ENCODE results near the gene GLIS1. TPM values are rescaled to one million over a fixed set of nuclear protein-coding genes. Genes with fewer than 3 reads are reported as not detected.

The GLIS1 gene
- total RNA-seq, 1 experiment from 2014 or later, result 0.13 TPM

GRCh38 chr1:53700776-53701175 lies 38.2 kb downstream of the GLIS1 start:
- ChIA-PET CTCF (no interaction called here), POLR2A (ENCODE audit: low non-redundant PET) (no interaction called here)
- no peaks in the 10 kb centered on the region for H3K36me3 ChIP-seq (ENCODE audit: insufficient read depth, low read length, poor library complexity, severe bottlenecking)
- intact Hi-C loops (cut with micrococcal nuclease; ENCODE audit: unreplicated experiment), result no loop called here
- H3K4me3 ChIP-seq (ENCODE audit: low read depth, low read length, poor library complexity, severe bottlenecking), result no peak overlapping the region
- no peaks in the 10 kb centered on the region for H3K9me3 ChIP-seq (ENCODE audit: low read depth, low read length, poor library complexity, severe bottlenecking)
- H3K27me3 ChIP-seq (replicated peaks; ENCODE audit: insufficient read depth, low read depth, low read length, poor library complexity), result no peaks in the 10 kb centered on the region
- no peak for DNase-seq (ENCODE audit: low spot score)
- no peak overlapping the region for H3K27ac ChIP-seq (ENCODE audit: low read depth, low read length, poor library complexity, severe bottlenecking)
- TF ChIP-seq, protein P1, sequence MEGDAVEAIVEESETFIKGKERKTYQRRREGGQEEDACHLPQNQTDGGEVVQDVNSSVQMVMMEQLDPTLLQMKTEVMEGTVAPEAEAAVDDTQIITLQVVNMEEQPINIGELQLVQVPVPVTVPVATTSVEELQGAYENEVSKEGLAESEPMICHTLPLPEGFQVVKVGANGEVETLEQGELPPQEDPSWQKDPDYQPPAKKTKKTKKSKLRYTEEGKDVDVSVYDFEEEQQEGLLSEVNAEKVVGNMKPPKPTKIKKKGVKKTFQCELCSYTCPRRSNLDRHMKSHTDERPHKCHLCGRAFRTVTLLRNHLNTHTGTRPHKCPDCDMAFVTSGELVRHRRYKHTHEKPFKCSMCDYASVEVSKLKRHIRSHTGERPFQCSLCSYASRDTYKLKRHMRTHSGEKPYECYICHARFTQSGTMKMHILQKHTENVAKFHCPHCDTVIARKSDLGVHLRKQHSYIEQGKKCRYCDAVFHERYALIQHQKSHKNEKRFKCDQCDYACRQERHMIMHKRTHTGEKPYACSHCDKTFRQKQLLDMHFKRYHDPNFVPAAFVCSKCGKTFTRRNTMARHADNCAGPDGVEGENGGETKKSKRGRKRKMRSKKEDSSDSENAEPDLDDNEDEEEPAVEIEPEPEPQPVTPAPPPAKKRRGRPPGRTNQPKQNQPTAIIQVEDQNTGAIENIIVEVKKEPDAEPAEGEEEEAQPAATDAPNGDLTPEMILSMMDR (conservative IDR thresholded peaks at IDR 0.05; ENCODE audit: low read depth, low read length), result no peak
- no peak for TF ChIP-seq EZH2 (IDR thresholded peaks at IDR 0.05; ENCODE audit: borderline replicate concordance, low read depth, low read length, poor library complexity, severe bottlenecking)
- no TSS peak for BruUV-seq (replicated peaks)
- peaks cover 5% of the 10 kb centered on the region for H3K4me1 ChIP-seq (ENCODE audit: insufficient read depth, low read length, poor library complexity, severe bottlenecking)

DNA sequence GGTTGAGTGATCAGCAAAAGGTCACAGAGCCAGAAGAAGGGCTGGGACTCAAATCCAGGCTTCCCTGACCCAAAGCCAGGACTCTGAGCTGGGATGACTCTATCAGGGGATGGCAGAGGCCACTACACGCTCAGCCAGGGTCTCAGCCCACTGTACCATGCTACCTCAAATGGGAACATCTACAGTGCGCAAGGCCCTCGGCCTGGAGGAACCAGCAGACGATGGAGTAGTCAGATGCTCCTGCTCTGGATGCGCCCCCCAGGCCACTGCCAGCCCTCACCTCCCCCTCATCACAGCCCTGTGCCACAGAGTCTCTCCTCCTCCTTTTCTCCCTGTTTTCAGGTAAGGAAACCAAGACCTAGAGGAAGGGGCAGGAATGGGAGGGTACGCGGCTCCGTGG lies 39.0 kb downstream of the GLIS1 start:
- Histone ChIP-seq H3K4me3 (ENCODE audit: low read depth, low read length, poor library complexity, severe bottlenecking) (no peak overlapping the region), H3K36me3 (ENCODE audit: insufficient read depth, low read length, poor library complexity, severe bottlenecking) (no peaks in the 10 kb centered on the region), H3K9me3 (ENCODE audit: low read depth, low read length, poor library complexity, severe bottlenecking) (no peaks in the 10 kb centered on the region), H3K27me3 (replicated peaks; ENCODE audit: insufficient read depth, low read depth, low read length, poor library complexity) (no peaks in the 10 kb centered on the region), H3K4me1 (ENCODE audit: insufficient read depth, low read length, poor library complexity, severe bottlenecking) (peaks cover 8% of the 10 kb centered on the region), H3K27ac (ENCODE audit: low read depth, low read length, poor library complexity, severe bottlenecking) (no peak overlapping the region)
- intact Hi-C loops (cut with micrococcal nuclease; ENCODE audit: unreplicated experiment), result no loop called here
- no TSS peak for BruUV-seq (replicated peaks)
- no peak for TF ChIP-seq EZH2 (IDR thresholded peaks at IDR 0.05; ENCODE audit: borderline replicate concordance, low read depth, low read length, poor library complexity, severe bottlenecking)
- TF ChIP-seq, protein P1 (conservative IDR thresholded peaks at IDR 0.05; ENCODE audit: low read depth, low read length), result no peak
- no peak for DNase-seq (ENCODE audit: low spot score)
- ChIA-PET POLR2A (ENCODE audit: low non-redundant PET) (no interaction called here), CTCF (no interaction called here)

DNA sequence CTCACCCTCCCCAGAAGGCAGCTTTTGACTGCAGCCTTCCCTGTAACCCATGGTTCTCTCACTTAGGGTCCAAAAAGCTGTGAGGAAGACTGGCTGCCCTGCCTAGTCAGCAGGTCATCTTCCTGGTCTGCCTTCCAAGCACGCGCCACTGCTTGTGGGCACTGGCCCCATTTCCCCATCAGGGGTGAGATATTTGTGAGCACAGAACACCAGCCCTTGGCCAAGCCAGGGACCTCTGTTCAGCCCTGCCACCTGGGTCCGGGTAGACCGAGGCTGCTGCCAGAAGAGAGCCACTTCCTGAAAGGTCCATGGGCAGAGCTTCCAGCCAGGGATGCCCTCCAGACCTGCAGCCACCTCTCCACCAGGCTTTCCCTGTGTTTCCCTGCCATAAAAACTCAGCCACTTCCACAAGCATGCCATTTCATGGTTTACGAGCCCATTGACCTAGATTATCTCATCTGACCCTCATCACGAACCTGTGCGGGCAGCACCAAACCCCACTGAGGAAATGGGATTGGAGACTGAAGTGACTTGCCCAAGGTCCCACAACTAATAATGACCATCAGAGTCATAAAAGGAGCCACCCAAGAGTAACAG lies 40.5 kb downstream of the GLIS1 start:
- intact Hi-C loops (cut with micrococcal nuclease; ENCODE audit: unreplicated experiment), result no loop called here
- no peak for DNase-seq (ENCODE audit: low spot score)
- Histone ChIP-seq H3K27ac (ENCODE audit: low read depth, low read length, poor library complexity, severe bottlenecking) (no peak overlapping the region), H3K4me3 (ENCODE audit: low read depth, low read length, poor library complexity, severe bottlenecking) (no peak overlapping the region), H3K4me1 (ENCODE audit: insufficient read depth, low read length, poor library complexity, severe bottlenecking) (peaks cover 8% of the 10 kb centered on the region), H3K9me3 (ENCODE audit: low read depth, low read length, poor library complexity, severe bottlenecking) (no peaks in the 10 kb centered on the region), H3K27me3 (replicated peaks; ENCODE audit: insufficient read depth, low read depth, low read length, poor library complexity) (no peaks in the 10 kb centered on the region), H3K36me3 (ENCODE audit: insufficient read depth, low read length, poor library complexity, severe bottlenecking) (no peaks in the 10 kb centered on the region)
- TF ChIP-seq EZH2 (IDR thresholded peaks at IDR 0.05; ENCODE audit: borderline replicate concordance, low read depth, low read length, poor library complexity, severe bottlenecking), result no peak
- TF ChIP-seq, protein P1 (conservative IDR thresholded peaks at IDR 0.05; ENCODE audit: low read depth, low read length), result no peak
- ChIA-PET CTCF (no interaction called here), POLR2A (ENCODE audit: low non-redundant PET) (no interaction called here)
- no TSS peak for BruUV-seq (replicated peaks)

Data from A673 (cell line).